Ovary (tissue), 3 donors: Measurements from ENCODE around the gene ANKRD33B.

Source experiments
- CTCF ChIP-seq, 3 donors: fragments of 450-650 bp in 2 of 3; fragments of 200-600 bp in 1 of 3; IDR thresholded peaks; one replicate each; pipeline versions ENCODE4 v1.5.1 to v1.8.0; 2016 to 2022; ENCODE audit warnings: antibody characterized with exemption in 3 of 3, mild to moderate bottlenecking in 1 of 3
- POLR2A ChIP-seq: fragments of 450-650 bp; IDR thresholded peaks from one replicate; pipeline ENCODE4 v1.6.1; 2017; ENCODE audit warnings: antibody characterized with exemption, mild to moderate bottlenecking, moderate library complexity
- donor health status: DM: no; HTN: no; CAD: no.

- no peak for TF ChIP-seq CTCF (IDR thresholded peaks at IDR 0.05)
- TF ChIP-seq POLR2A, result no peak
Measured at GRCh38 chr5:10525124-10525495, 38.8 kb upstream of the ANKRD33B start.
